Left lung (tissue), 10 donors: Measurements from ENCODE around the gene ALOX5AP. TPM values are rescaled to one million over a fixed set of nuclear protein-coding genes. Genes with fewer than 3 reads are reported as not detected.

ENCODE experiments used
- ATAC-seq: fragments of 200-7000 bp; cut with Tn5 transposase; one replicate; pipeline ENCODE4 v1.9.1; 2020; ENCODE audit warnings: moderate library complexity
- DNase-seq, 4 donors: peaks; one replicate each; pipeline ENCODE4 v3.0.0-alpha.2; 2013 to 2020
- H3K27ac ChIP-seq, 2 donors: fragments of 200-600 bp; sonication (generic) in 1 of 2; one replicate each; pipeline versions ENCODE4 v1.5.0 to v1.8.0; 2020 to 2021
- H3K27me3 ChIP-seq, 2 donors: fragments of 200-600 bp; sonication (generic) in 1 of 2; one replicate each; pipeline versions ENCODE4 v1.5.0 to v1.8.0; 2020 to 2021
- H3K36me3 ChIP-seq, 2 donors: fragments of 200-600 bp; sonication (generic) in 1 of 2; one replicate each; pipeline versions ENCODE4 v1.5.0 to v1.8.0; 2020 to 2021
- H3K4me1 ChIP-seq, 2 donors: fragments of 200-600 bp; one replicate each; pipeline ENCODE4 v1.8.0; 2021
- H3K4me3 ChIP-seq, 2 donors: fragments of 200-600 bp; sonication (generic) in 1 of 2; one replicate each; pipeline versions ENCODE4 v1.5.0 to v1.8.0; 2020 to 2021; ENCODE audit warnings: mild to moderate bottlenecking in 1 of 2
- H3K9me3 ChIP-seq, 2 donors: fragments of 200-600 bp; sonication (generic) in 1 of 2; one replicate each; pipeline versions ENCODE4 v1.5.0 to v1.8.0; 2020 to 2021
- CTCF ChIP-seq, 2 donors: fragments of 200-600 bp; sonication (generic) in 1 of 2; IDR thresholded peaks; one replicate each; pipeline versions ENCODE4 v1.5.0 to v1.8.0; 2021; ENCODE audit warnings: antibody characterized with exemption in 2 of 2
- intact Hi-C, 2 donors: fragments of 100-400 bp; cut with DNase I; formaldehyde crosslinking; loops; one replicate each; pipeline versions ENCODE4 v1.11.2 to v1.14.2; 2022
- polyA plus RNA-seq, 6 donors: library from polyadenylated mRNA; unstranded; fragments of 120-200 nt; gene quantifications; one replicate each; pipeline ENCODE4 v1.2.1, GENCODE V29; 2013; ENCODE audit not compliant: insufficient read length in 6 of 6
- total RNA-seq, 2 donors: library from RNA; stranded (reverse); fragmentation: NEBNext Ultra II Directional; extraction: Animal tissue kit (Norgen Biotek cat#: 25700); gene quantifications; one replicate each; pipeline ENCODE4 v1.2.1, GENCODE V29; 2021
- donor health status: DM: no; HTN: yes; CAD: no.
- donor health status: DM: no; HTN: no; CAD: no.

Gene ALOX5AP
- total and polyA plus RNA-seq, 8 donors, result 2.6 to 201 (median 4.9) TPM

GRCh38 chr13:30718661-30719524, 16.4 kb upstream of the ALOX5AP start:
- intact Hi-C loops, result no loop called here
- peak; percentile 45 for ATAC-seq
- H3K9me3 ChIP-seq, result no peaks in the 10 kb centered on the region
- H3K27ac ChIP-seq, result no peak overlapping the region
- no peak overlapping the region for H3K4me3 ChIP-seq
- H3K27me3 ChIP-seq, result no peaks in the 10 kb centered on the region
- H3K36me3 ChIP-seq, result no peaks in the 10 kb centered on the region
- DNase-seq, result no peak
- TF ChIP-seq CTCF (IDR thresholded peaks at IDR 0.05), result no peak
- H3K4me1 ChIP-seq, result peaks cover 0 to 72% of the 10 kb centered on the region in 2 donors

- no peak for DNase-seq
- H3K9me3 ChIP-seq, result no peaks in the 10 kb centered on the region
- no peak for TF ChIP-seq CTCF (IDR thresholded peaks at IDR 0.05)
- no peaks in the 10 kb centered on the region for H3K36me3 ChIP-seq
- no peak overlapping the region for H3K4me3 ChIP-seq
- no peaks in the 10 kb centered on the region for H3K27me3 ChIP-seq
- no peak overlapping the region for H3K27ac ChIP-seq
- H3K4me1 ChIP-seq, result peaks cover 0 to 67% of the 10 kb centered on the region in 2 donors
- intact Hi-C loops, result no loop called here
- no peak for ATAC-seq
Observed at GRCh38 chr13:30719525-30719914, 15.8 kb upstream of the ALOX5AP start.

- DNase-seq (no peak), ATAC-seq (peak; percentile 46)
- no peaks in the 10 kb centered on the region for H3K27me3 ChIP-seq
- TF ChIP-seq CTCF (IDR thresholded peaks at IDR 0.05), result no peak
- H3K27ac ChIP-seq, result peak overlapping the region in 1 of 2 donors; percentile 38
- no peaks in the 10 kb centered on the region for H3K36me3 ChIP-seq
- intact Hi-C loops, result no loop called here
- H3K4me3 ChIP-seq, result no peak overlapping the region
- H3K4me1 ChIP-seq, result peaks cover 0 to 59% of the 10 kb centered on the region in 2 donors
- H3K9me3 ChIP-seq, result no peaks in the 10 kb centered on the region
Observed at GRCh38 chr13:30720172-30720869, 15.0 kb upstream of the ALOX5AP start.

- H3K4me3 ChIP-seq, result no peak overlapping the region
- H3K27ac ChIP-seq, result no peak overlapping the region
- H3K27me3 ChIP-seq, result no peaks in the 10 kb centered on the region
- no peaks in the 10 kb centered on the region for H3K9me3 ChIP-seq
- no peaks in the 10 kb centered on the region for H3K36me3 ChIP-seq
- no peak for TF ChIP-seq CTCF (IDR thresholded peaks at IDR 0.05)
- ATAC-seq (no peak), DNase-seq (no peak)
- peaks cover 0 to 45% of the 10 kb centered on the region in 2 donors for H3K4me1 ChIP-seq
- intact Hi-C loops, result no loop called here
Observed at GRCh38 chr13:30721936-30722335, 13.4 kb upstream of the ALOX5AP start.

GRCh38 chr13:30722361-30722760, 13.0 kb upstream of the ALOX5AP start:
- H3K4me1 ChIP-seq, result peaks cover 0 to 41% of the 10 kb centered on the region in 2 donors
- H3K27me3 ChIP-seq, result no peaks in the 10 kb centered on the region
- H3K4me3 ChIP-seq, result no peak overlapping the region
- DNase-seq (no peak), ATAC-seq (no peak)
- H3K27ac ChIP-seq, result no peak overlapping the region
- intact Hi-C loops, result no loop called here
- TF ChIP-seq CTCF (IDR thresholded peaks at IDR 0.05), result no peak
- no peaks in the 10 kb centered on the region for H3K36me3 ChIP-seq
- H3K9me3 ChIP-seq, result no peaks in the 10 kb centered on the region
